Inferior parietal cortex (tissue), 1 donor: Measurements from ENCODE around the gene STARD7.
"Not testable (repeated sequence)": the region's sequence is repeated elsewhere in the genome, so short reads cannot be mapped to it uniquely, and the experiment has no call there.

Experiments
- DNase-seq: peaks from one replicate; pipeline ENCODE4 v3.0.0-alpha.2; 2016; ENCODE audit errors: extremely low spot score

Gene STARD7

GRCh38 chr2:96148410-96149217 lies 60.0 kb downstream of the STARD7 start:
- DNase-seq = no peak

- DNase-seq = no peak
Measured at GRCh38 chr2:96147593-96148201, 60.9 kb downstream of the STARD7 start.

- DNase-seq = no peak
Measured at GRCh38 chr2:96146881-96147592, 61.6 kb downstream of the STARD7 start.

- DNase-seq = no peak
Measured at GRCh38 chr2:96146153-96146880, 62.3 kb downstream of the STARD7 start.

- DNase-seq = no peak
Measured at GRCh38 chr2:96145848-96146152, 62.8 kb downstream of the STARD7 start.

GRCh38 chr2:96145036-96145847 lies 63.4 kb downstream of the STARD7 start, which contains the start of gene DUSP2:
Gene DUSP2, minus strand, starts transcription at chr2:96145440. Its CDS starts 86 bp downstream, at chr2:96145354.
- DNase-seq = peak; percentile 45

- no peak for DNase-seq
Measured at GRCh38 chr2:96144481-96145035, 64.1 kb downstream of the STARD7 start.

GRCh38 chr2:96143848-96144480 lies 64.7 kb downstream of the STARD7 start:
- no peak for DNase-seq

GRCh38 chr2:96143231-96143847 lies 65.3 kb downstream of the STARD7 start:
- no peak for DNase-seq

GRCh38 chr2:96142217-96143113 lies 66.2 kb downstream of the STARD7 start:
- no peak for DNase-seq

- DNase-seq = not testable (repeated sequence)
Measured at GRCh38 chr2:96141624-96141967, 67.0 kb downstream of the STARD7 start.

GRCh38 chr2:96140941-96141623 lies 67.5 kb downstream of the STARD7 start:
- DNase-seq = no peak

- no peak for DNase-seq
Measured at GRCh38 chr2:96139181-96139758, 69.4 kb downstream of the STARD7 start.

GRCh38 chr2:96138179-96139145 lies 70.2 kb downstream of the STARD7 start, which contains the start of gene ASTL:
Gene ASTL, minus strand, starts transcription at chr2:96138502. Its CDS starts 66 bp downstream, at chr2:96138436.
- DNase-seq = no peak

GRCh38 chr2:96137321-96138178 lies 71.1 kb downstream of the STARD7 start:
- no peak for DNase-seq
